HCT116 (cell line): ENCODE measurements around the gene PDE4D.

Experiments
- EZH2 ChIP-seq: fragments of 200-600 bp; sonication (generic); IDR thresholded peaks from 2 replicates; pipeline ENCODE4 v1.6.1; 2017; ENCODE audit warnings: antibody characterized with exemption, mixed run types
- EZH2phosphoT487 ChIP-seq: fragments of 200-600 bp; IDR thresholded peaks from 2 replicates; pipeline ENCODE4 v1.6.1; 2018; ENCODE audit warnings: antibody characterized with exemption, borderline replicate concordance
- POLR2A ChIP-seq: IDR thresholded peaks from 2 replicates; pipeline ENCODE4 v1.7.0; 2011; ENCODE audit warnings: borderline replicate concordance; ENCODE audit not compliant: insufficient read depth, insufficient read length; ENCODE audit errors: extremely low read depth
- POLR2AphosphoS5 ChIP-seq: IDR thresholded peaks from 2 replicates; pipeline ENCODE4 v1.6.1; 2011; ENCODE audit warnings: mild to moderate bottlenecking, low read depth, low read length, moderate library complexity
- SP1 ChIP-seq: IDR thresholded peaks from 2 replicates; pipeline ENCODE4 v1.6.1; 2012; ENCODE audit warnings: low read depth
- TCF7L2 ChIP-seq: IDR thresholded peaks from 2 replicates; pipeline ENCODE4 v1.7.0; 2011; ENCODE audit warnings: borderline replicate concordance, inconsistent platforms; ENCODE audit not compliant: insufficient read depth, insufficient read length; ENCODE audit errors: extremely low read depth
- TF ChIP-seq, protein P1 (sequence below), 3 experiments: fragments of 200-600 bp in 1 of 3; sonication (generic) in 1 of 3; IDR thresholded peaks in 2 of 3; conservative IDR thresholded peaks in 1 of 3; 2 replicates each; pipeline ENCODE4 v1.5.1; 2012 to 2017; ENCODE audit warnings: low read depth in 2 of 3, low read length in 2 of 3, antibody characterized with exemption in 1 of 3, borderline replicate concordance in 1 of 3, control low read depth in 1 of 3, mild to moderate bottlenecking in 1 of 3, mixed read lengths in 1 of 3, mixed run types in 1 of 3, moderate library complexity in 1 of 3; ENCODE audit not compliant: insufficient read depth in 1 of 3

DNA sequence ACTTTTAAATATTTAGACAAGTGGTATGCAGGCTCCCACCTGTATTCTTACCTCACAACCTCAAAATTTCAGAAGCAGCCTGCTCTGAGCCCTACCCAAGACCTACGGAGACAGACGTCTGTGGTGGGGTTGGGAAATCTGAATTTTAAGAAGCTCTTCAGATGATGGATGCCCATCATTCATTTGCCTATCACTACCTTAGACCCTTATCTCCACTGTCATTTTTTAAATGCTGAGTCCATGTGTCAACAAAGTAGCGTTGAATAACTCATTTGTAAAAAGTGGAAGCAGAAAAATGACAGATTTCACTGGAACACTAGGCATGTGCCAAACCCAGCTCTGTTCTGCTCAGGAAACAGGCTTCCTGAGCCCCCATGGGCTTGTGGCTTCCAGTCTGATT is 85.7 kb downstream of the PDE4D start:
- TF ChIP-seq EZH2: no peak
- TF ChIP-seq EZH2phosphoT487: no peak
- TF ChIP-seq, protein P1, sequence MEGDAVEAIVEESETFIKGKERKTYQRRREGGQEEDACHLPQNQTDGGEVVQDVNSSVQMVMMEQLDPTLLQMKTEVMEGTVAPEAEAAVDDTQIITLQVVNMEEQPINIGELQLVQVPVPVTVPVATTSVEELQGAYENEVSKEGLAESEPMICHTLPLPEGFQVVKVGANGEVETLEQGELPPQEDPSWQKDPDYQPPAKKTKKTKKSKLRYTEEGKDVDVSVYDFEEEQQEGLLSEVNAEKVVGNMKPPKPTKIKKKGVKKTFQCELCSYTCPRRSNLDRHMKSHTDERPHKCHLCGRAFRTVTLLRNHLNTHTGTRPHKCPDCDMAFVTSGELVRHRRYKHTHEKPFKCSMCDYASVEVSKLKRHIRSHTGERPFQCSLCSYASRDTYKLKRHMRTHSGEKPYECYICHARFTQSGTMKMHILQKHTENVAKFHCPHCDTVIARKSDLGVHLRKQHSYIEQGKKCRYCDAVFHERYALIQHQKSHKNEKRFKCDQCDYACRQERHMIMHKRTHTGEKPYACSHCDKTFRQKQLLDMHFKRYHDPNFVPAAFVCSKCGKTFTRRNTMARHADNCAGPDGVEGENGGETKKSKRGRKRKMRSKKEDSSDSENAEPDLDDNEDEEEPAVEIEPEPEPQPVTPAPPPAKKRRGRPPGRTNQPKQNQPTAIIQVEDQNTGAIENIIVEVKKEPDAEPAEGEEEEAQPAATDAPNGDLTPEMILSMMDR (IDR thresholded peaks at IDR 0.05 in 2 of 3, conservative IDR thresholded peaks at IDR 0.05 in 1 of 3; ENCODE audit: borderline replicate concordance in 1 of 3, insufficient read depth in 1 of 3, low read depth in 2 of 3, low read length in 2 of 3): no peak
- TF ChIP-seq POLR2AphosphoS5: no peak
- no peak for TF ChIP-seq TCF7L2
- no peak for TF ChIP-seq SP1
- TF ChIP-seq POLR2A: no peak
